SK-N-MC (cell line): ENCODE data around the gene RRP7A.
"Not testable (repeated sequence)": the region's sequence is repeated elsewhere in the genome, so short reads cannot be mapped to it uniquely, and the experiment has no call there.

Experiments used
- EZH2 ChIP-seq: fragments of 200-600 bp; sonication (generic); IDR thresholded peaks from one replicate; pipeline ENCODE4 v1.6.1; 2017; ENCODE audit warnings: antibody characterized with exemption
- FOXP2 ChIP-seq: optimal IDR thresholded peaks from 2 replicates; pipeline ENCODE3; 2011; ENCODE audit warnings: mild to moderate bottlenecking, moderate library complexity; ENCODE audit not compliant: insufficient read depth; ENCODE audit errors: extremely low read length, control extremely low read depth
- POLR2AphosphoS5 ChIP-seq: IDR thresholded peaks from 2 replicates; pipeline ENCODE4 v1.6.1; 2012; ENCODE audit warnings: mild to moderate bottlenecking, low read depth, low read length, borderline replicate concordance

GRCh38 chr22:42563943-42564342 lies 44.3 kb upstream of the RRP7A start:
- not testable (repeated sequence) for TF ChIP-seq EZH2, POLR2AphosphoS5, FOXP2
